Hepatocyte (in vitro differentiated cells): ENCODE results near the gene C11orf98.

Experiments
- EZH2 ChIP-seq: fragments of 200-600 bp; sonication (generic); IDR thresholded peaks from 2 replicates; pipeline ENCODE4 v1.6.1; 2016; ENCODE audit warnings: antibody characterized with exemption, mild to moderate bottlenecking, borderline replicate concordance
- EZH2phosphoT487 ChIP-seq: fragments of 200-600 bp; sonication (generic); IDR thresholded peaks from one replicate; pipeline ENCODE4 v1.6.1; 2018; ENCODE audit warnings: antibody characterized with exemption, mild to moderate bottlenecking, low read depth, moderate library complexity; ENCODE audit not compliant: unreplicated experiment, severe bottlenecking
- TF ChIP-seq, protein P1 (sequence below): fragments of 200-600 bp; sonication (generic); IDR thresholded peaks from 2 replicates; pipeline ENCODE4 v1.5.1; 2016; ENCODE audit warnings: antibody characterized with exemption, mild to moderate bottlenecking; ENCODE audit not compliant: poor library complexity

DNA sequence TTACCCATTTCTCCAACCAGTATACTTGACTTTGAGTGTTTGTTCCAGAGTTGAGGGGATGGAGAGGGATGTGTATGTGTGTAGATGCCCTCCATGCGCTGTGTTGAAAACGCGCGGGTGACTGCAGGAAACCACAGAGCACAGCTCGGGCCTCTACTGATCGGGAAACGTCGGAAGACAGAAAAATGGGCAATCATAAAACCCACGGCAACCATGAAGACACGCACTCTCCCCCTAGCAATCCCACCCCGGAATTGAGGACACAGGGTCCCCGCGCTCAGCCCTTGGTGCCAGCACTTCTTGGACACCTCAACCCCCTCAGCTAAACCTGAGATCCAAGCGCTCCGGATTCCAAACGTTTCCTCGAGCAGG, 6.2 kb upstream of the C11orf98 start:
- TF ChIP-seq EZH2: no peak
- TF ChIP-seq, protein P1, sequence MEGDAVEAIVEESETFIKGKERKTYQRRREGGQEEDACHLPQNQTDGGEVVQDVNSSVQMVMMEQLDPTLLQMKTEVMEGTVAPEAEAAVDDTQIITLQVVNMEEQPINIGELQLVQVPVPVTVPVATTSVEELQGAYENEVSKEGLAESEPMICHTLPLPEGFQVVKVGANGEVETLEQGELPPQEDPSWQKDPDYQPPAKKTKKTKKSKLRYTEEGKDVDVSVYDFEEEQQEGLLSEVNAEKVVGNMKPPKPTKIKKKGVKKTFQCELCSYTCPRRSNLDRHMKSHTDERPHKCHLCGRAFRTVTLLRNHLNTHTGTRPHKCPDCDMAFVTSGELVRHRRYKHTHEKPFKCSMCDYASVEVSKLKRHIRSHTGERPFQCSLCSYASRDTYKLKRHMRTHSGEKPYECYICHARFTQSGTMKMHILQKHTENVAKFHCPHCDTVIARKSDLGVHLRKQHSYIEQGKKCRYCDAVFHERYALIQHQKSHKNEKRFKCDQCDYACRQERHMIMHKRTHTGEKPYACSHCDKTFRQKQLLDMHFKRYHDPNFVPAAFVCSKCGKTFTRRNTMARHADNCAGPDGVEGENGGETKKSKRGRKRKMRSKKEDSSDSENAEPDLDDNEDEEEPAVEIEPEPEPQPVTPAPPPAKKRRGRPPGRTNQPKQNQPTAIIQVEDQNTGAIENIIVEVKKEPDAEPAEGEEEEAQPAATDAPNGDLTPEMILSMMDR: no peak
- TF ChIP-seq EZH2phosphoT487: no peak
